K562 (cell line): ENCODE measurements around the gene ADAMTSL2. TPM values are rescaled to one million over a fixed set of nuclear protein-coding genes. Genes with fewer than 3 reads are reported as not detected.

Experiments
- ATF1 ChIP-seq, 2 experiments: fragments of 450-650 bp in 1 of 2; IDR thresholded peaks; 2 replicates each; pipeline ENCODE4 v1.6.1; 2016; ENCODE audit warnings: missing compliant biosample characterization in 1 of 2, missing genetic modification characterization in 1 of 2
- EZH2 ChIP-seq: IDR thresholded peaks from 2 replicates; pipeline ENCODE4 v1.6.1; 2012; ENCODE audit warnings: low read depth, mild to moderate bottlenecking, inconsistent platforms, low read length, borderline replicate concordance
- ZNF24 ChIP-seq: fragments of 450-650 bp; IDR thresholded peaks from 2 replicates; pipeline ENCODE4 v1.6.1; 2016
- ZNF699 ChIP-seq: fragments of 250-450 bp; sonication (Bioruptor Pico); IDR thresholded peaks from 2 replicates; pipeline ENCODE4 v1.8.0; 2021; ENCODE audit warnings: mild to moderate bottlenecking, moderate library complexity; ENCODE audit not compliant: insufficient replicate concordance
- polyA plus RNA-seq, 8 experiments: library from polyadenylated mRNA; depleted of rRNA in 4 of 8; stranded (reverse) in 5 of 8; unstranded in 3 of 8; fragments of >200 nt; fragmentation: Nextera tagmentation in 2 of 8; fragmentation: Illumina TruSeq in 1 of 8; extraction: Ambion mirVana in 2 of 8; extraction: Trizol in 1 of 8; gene quantifications; 2 replicates each; pipeline versions ENCODE4 v1.2.1 to v1.2.3, GENCODE V29; 2011 to 2014; ENCODE audit warnings: inconsistent platforms in 1 of 8, missing spikeins in 1 of 8
- total RNA-seq, 7 experiments: library from RNA; depleted of rRNA in 6 of 7; stranded (reverse); fragments of >200 nt in 6 of 7; fragmentation: Illumina TruSeq in 2 of 7; extraction: Trizol in 2 of 7; gene quantifications; 2 replicates each; pipeline versions ENCODE4 v1.2.1 to v1.2.3, GENCODE V29; 2011 to 2021; ENCODE audit warnings: low replicate concordance in 1 of 7
- TF ChIP-seq, protein P1 (sequence below), 2 experiments: fragments of 450-650 bp; IDR thresholded peaks; 2 replicates each; pipeline ENCODE4 v1.6.1; 2016; ENCODE audit warnings: mild to moderate bottlenecking in 2 of 2, borderline replicate concordance in 1 of 2, low read depth in 1 of 2, moderate library complexity in 1 of 2
- TF ChIP-seq, protein P2 (sequence below), 2 experiments: fragments of 450-650 bp in 1 of 2; sonication (generic) in 1 of 2; formaldehyde crosslinking in 1 of 2; IDR thresholded peaks; 2 replicates each; pipeline versions ENCODE4 v1.7.1 to v1.9.0; 2016 to 2022; ENCODE audit warnings: inconsistent platforms in 1 of 2, mild to moderate bottlenecking in 1 of 2, missing genetic modification reagents in 1 of 2
- TF ChIP-seq, protein P3 (sequence below): sonication (generic); formaldehyde crosslinking; IDR thresholded peaks from 2 replicates; pipeline ENCODE4 v1.4.0; 2020; ENCODE audit warnings: mild to moderate bottlenecking, missing genetic modification reagents

The ADAMTSL2 gene
- total and polyA plus RNA-seq, 9 of the 15 experiments (the other 6 are each of a cell fraction or from before 2014, with no cell fraction given), result 0.04 TPM; not detected in 8

DNA sequence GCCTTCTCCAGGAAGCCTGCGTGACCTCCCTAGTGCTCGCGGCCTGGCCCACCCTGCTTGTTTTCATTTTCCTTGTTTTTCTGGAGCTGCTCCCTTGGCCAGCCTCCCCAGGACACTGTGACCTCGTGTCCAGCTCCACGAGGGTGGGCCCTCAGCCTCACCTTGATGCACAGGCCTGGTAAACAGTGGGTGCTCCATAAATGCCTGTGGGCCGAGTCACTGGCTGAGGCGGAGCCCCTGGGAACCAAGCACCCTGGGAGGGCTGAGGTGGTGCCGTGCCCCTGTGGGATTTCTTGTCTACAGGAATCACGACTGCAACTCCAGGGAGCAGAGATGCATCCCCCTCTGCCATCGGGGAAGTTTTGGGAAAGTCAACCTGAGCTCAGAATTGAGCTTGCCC, 57.5 kb downstream of the ADAMTSL2 start (continued):
- TF ChIP-seq, protein P1, sequence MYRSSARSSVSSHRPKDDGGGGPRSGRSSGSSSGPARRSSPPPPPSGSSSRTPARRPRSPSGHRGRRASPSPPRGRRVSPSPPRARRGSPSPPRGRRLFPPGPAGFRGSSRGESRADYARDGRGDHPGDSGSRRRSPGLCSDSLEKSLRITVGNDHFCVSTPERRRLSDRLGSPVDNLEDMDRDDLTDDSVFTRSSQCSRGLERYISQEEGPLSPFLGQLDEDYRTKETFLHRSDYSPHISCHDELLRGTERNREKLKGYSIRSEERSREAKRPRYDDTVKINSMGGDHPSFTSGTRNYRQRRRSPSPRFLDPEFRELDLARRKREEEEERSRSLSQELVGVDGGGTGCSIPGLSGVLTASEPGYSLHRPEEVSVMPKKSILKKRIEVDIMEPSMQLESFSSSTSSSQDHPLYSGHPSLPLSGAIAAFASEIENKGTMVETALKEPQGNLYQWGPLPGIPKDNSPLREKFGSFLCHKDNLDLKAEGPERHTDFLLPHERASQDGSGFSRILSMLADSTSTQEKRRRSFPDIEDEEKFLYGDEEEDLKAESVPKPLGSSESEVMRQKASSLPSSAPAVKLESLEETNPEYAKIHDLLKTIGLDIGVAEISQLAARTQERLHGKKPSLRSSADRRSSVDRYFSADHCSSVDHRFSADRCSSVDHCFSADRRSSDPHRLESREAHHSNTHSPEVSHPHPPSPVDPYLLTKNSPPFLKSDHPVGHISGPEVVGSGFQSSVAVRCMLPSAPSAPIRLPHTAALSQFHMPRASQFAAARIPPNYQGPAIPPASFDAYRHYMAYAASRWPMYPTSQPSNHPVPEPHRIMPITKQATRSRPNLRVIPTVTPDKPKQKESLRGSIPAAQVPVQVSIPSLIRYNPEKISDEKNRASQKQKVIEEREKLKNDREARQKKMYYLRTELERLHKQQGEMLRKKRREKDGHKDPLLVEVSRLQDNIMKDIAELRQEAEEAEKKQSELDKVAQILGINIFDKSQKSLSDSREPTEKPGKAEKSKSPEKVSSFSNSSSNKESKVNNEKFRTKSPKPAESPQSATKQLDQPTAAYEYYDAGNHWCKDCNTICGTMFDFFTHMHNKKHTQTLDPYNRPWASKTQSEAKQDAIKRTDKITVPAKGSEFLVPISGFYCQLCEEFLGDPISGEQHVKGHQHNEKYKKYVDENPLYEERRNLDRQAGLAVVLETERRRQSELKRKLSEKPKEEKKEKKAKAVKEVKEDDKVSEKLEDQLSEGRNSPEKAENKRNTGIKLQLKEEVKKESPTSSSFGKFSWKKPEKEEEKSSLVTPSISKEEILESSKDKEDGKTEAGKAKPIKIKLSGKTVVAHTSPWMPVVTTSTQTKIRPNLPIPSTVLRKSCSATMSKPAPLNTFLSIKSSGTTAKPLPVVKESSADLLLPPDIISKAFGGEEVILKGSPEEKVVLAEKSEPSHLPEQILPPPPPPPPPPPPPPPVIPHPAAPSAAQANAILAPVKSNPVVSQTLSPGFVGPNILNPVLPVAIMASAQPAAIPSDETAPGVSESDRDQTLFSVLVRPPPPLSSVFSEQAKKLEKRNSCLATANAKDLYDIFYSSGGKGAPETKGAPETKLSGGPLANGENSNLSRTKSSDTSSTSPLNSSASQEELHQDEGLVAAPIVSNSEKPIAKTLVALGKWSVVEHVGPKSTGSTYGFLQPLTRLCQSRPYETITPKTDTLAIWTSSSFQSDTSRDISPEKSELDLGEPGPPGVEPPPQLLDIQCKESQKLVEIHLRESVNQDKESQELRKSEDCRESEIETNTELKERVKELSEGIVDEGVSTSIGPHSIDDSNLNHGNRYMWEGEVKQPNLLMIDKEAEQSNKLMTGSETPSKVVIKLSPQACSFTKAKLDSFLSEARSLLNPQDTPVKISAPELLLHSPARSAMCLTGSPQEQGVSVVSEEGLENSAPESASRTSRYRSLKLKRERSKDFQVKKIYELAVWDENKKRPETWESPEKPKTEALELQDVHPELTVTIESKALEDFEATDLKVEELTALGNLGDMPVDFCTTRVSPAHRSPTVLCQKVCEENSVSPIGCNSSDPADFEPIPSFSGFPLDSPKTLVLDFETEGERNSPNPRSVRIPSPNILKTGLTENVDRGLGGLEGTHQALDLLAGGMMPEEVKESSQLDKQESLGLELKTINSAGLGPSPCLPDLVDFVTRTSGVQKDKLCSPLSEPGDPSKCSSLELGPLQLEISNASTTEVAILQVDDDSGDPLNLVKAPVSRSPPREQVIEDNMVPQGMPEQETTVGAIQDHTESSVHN (IDR thresholded peaks at IDR 0.05; ENCODE audit: borderline replicate concordance in 1 of 2, low read depth in 1 of 2), result no peak
- TF ChIP-seq, protein P2, sequence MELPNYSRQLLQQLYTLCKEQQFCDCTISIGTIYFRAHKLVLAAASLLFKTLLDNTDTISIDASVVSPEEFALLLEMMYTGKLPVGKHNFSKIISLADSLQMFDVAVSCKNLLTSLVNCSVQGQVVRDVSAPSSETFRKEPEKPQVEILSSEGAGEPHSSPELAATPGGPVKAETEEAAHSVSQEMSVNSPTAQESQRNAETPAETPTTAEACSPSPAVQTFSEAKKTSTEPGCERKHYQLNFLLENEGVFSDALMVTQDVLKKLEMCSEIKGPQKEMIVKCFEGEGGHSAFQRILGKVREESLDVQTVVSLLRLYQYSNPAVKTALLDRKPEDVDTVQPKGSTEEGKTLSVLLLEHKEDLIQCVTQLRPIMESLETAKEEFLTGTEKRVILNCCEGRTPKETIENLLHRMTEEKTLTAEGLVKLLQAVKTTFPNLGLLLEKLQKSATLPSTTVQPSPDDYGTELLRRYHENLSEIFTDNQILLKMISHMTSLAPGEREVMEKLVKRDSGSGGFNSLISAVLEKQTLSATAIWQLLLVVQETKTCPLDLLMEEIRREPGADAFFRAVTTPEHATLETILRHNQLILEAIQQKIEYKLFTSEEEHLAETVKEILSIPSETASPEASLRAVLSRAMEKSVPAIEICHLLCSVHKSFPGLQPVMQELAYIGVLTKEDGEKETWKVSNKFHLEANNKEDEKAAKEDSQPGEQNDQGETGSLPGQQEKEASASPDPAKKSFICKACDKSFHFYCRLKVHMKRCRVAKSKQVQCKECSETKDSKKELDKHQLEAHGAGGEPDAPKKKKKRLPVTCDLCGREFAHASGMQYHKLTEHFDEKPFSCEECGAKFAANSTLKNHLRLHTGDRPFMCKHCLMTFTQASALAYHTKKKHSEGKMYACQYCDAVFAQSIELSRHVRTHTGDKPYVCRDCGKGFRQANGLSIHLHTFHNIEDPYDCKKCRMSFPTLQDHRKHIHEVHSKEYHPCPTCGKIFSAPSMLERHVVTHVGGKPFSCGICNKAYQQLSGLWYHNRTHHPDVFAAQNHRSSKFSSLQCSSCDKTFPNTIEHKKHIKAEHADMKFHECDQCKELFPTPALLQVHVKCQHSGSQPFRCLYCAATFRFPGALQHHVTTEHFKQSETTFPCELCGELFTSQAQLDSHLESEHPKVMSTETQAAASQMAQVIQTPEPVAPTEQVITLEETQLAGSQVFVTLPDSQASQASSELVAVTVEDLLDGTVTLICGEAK (IDR thresholded peaks at IDR 0.05), result no peak
- TF ChIP-seq, protein P2 (CRISPR knock-in tag; IDR thresholded peaks at IDR 0.05), result no peak
- TF ChIP-seq, protein P3, sequence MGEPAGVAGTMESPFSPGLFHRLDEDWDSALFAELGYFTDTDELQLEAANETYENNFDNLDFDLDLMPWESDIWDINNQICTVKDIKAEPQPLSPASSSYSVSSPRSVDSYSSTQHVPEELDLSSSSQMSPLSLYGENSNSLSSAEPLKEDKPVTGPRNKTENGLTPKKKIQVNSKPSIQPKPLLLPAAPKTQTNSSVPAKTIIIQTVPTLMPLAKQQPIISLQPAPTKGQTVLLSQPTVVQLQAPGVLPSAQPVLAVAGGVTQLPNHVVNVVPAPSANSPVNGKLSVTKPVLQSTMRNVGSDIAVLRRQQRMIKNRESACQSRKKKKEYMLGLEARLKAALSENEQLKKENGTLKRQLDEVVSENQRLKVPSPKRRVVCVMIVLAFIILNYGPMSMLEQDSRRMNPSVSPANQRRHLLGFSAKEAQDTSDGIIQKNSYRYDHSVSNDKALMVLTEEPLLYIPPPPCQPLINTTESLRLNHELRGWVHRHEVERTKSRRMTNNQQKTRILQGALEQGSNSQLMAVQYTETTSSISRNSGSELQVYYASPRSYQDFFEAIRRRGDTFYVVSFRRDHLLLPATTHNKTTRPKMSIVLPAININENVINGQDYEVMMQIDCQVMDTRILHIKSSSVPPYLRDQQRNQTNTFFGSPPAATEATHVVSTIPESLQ, result no peak
- TF ChIP-seq ZNF24 (no peak), ZNF699 (CRISPR knock-in tag) (no peak), ATF1 (CRISPR knock-in tag; IDR thresholded peaks at IDR 0.05) (no peak), ATF1 (tag; IDR thresholded peaks at IDR 0.05) (no peak), EZH2 (no peak)
